Stimulated activated naive CD8-positive, alpha-beta T cell treated with anti-CD3 and anti-CD28 coated beads, Interleukin-15, Interleukin-2, amounts not matched to agents 100 U/mL and 50 U/mL, for 24 hours (primary cell): ENCODE data around the gene CDH12.
"Not testable (repeated sequence)": the region's sequence is repeated elsewhere in the genome, so short reads cannot be mapped to it uniquely, and the experiment has no call there.

Experiments used
- ATAC-seq: fragments of 150-1000 bp; cut with Tn5 transposase; one replicate; pipeline ENCODE4 v1.10.0; 2021
- DNase-seq: peaks from one replicate; pipeline ENCODE4 v3.0.0; 2021

Gene CDH12

DNA sequence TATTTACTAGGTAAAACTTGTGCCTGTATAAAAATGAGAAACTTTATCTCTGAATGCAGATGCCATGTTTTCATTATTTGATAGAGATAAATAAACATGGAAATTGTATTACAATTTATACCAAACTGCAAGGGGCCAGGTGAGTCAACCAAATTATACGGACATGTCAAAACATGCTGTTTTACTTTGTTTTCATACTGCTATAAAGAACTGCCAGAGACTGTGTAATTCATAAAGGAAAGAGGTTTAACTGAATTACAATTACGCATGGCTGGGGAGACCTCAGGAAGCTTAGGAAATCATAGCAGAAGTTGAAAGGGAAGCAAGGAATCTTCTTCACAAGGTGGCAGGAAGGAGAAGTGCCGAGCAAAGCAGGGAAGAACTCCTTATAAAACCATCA is 840.3 kb downstream of the CDH12 start:
- not testable (repeated sequence) for ATAC-seq, DNase-seq

DNA sequence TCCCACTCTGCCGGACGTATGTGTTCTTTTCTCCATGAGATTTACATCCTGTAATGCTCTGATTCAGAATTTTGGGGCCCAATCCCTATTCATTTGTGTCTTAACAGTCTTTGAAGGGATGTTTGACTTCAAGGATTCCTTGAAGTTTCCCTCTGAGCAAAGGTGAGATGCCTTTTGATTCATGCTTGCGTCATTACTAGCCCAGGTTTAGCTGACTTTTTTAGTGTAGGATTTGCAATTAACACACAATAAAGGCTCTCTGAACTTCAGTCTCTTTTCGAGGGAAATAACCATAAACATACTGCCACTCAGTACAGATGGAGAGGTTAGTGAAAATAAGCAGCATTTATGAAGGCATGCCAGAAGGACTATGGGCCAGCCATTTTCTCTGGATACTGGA is 842.3 kb downstream of the CDH12 start:
- DNase-seq, ATAC-seq: not testable (repeated sequence)

- ATAC-seq, DNase-seq: not testable (repeated sequence)
Measured at GRCh38 chr5:22001097-22001496, 852.0 kb downstream of the CDH12 start.

DNA sequence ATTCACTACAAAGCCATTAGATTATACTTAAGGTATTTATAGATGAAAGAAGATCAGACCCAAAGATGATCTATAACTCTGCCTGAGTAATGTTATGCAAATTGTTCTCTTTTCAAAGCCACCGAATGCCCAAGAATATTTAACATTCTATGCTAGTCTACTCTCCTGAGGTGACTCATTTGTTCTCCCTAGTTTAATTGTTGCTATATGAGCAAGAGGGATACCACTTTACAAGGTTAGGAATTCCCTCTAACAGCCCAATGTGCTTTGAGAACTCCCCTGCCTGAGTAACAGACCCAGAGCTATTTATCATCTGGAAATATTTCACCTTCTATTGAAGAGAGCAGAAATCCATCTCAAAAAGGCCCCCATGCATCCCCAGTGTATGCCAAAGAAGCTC is 867.3 kb downstream of the CDH12 start:
- DNase-seq, ATAC-seq: not testable (repeated sequence)

DNA sequence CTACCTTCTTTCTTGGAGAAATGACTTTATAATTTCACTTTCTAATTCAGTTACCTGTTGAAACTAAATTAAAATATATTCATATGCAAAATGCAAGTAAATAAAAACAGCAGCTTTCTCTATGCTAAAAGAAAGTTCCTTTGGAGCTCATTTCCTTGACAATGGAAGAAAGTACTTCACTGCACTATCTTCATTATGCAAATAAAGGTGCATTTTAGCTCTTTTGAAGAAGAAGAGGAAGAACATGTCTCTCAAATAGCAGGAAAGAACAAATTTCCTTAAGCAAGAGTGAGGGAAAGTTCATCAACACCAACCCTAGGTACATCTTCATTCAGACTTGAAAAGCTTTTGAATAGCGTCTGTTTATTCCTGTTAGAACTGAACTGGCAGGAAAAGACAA is 901.6 kb downstream of the CDH12 start:
- DNase-seq, ATAC-seq: not testable (repeated sequence)

DNA sequence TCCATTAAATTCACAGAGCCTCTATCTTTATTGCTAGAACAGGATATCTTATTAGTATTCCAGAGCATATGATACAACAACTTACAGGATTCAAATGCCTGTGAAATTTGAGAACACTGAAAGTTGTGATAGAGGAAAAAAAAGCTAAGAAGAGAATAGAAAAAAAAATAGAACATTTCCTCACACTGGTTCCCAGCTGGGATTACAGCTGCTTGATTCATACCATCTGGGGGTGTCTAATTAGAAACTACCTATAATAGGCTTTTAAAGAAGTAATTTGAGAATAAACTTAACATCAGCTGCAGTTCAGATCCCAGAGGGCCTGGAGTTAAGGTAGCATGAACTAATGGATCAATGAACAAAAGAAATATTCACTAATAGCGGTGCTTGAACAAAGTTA is 922.0 kb downstream of the CDH12 start:
- ATAC-seq (no peak), DNase-seq (no peak)

GRCh38 chr5:21919414-21920022 is 933.6 kb downstream of the CDH12 start:
- DNase-seq: no peak
- ATAC-seq: no peak

GRCh38 chr5:21918451-21918850 is 934.7 kb downstream of the CDH12 start:
- no peak for DNase-seq
- ATAC-seq: no peak

DNA sequence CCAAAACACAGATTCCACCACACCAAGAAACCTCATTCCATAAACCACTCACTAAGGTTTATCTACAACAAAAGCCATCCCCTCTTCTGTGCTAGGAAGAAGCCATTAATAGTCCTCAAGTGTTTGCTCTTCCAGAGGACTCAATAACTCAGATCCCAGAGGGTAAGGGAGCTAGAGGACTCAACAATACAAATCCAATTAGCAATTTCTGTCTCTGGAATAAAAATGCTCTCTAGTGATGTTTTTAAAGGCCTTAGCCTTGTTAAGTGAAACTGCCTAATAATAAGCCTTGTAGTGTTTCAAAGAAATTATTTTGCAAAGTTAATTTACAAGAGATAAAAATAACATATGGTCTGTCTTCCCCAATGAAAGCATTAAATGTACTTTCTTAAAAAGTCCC is 942.4 kb downstream of the CDH12 start:
- ATAC-seq: no peak
- no peak for DNase-seq

DNA sequence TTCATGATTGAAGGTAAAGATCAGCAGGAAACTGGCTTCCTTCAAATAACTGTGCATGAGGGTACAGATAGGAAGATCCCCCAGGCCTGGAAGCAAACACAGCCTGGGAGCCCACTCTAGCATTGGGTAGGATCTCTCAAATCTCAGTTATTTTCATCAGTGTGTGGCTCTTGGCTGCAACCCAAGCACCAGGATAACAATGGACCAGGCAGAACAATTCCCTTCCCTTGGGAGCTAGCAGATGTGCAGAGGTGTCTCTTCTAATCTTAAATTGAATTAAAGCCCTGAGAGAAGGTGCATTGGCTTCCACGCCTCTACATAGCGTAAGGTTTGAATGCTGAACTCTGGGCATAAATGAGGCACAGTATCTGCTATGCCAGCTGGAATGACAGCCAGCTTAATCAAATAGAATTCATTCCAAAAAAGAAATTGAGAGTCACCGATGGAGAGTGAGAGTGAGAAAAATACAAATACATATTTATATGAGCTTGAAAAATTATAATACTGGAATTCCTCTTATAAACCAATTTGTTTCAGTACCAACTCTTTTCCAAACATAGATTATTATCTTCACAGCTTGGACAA is 957.3 kb downstream of the CDH12 start:
- DNase-seq: no peak
- no peak for ATAC-seq

GRCh38 chr5:21893161-21893560 is 960.0 kb downstream of the CDH12 start:
- ATAC-seq: no peak
- no peak for DNase-seq

GRCh38 chr5:21889581-21889980 is 963.6 kb downstream of the CDH12 start:
- no peak for ATAC-seq
- DNase-seq: no peak

- ATAC-seq (no peak), DNase-seq (no peak)
Measured at GRCh38 chr5:21882074-21882745, 970.9 kb downstream of the CDH12 start.

DNA sequence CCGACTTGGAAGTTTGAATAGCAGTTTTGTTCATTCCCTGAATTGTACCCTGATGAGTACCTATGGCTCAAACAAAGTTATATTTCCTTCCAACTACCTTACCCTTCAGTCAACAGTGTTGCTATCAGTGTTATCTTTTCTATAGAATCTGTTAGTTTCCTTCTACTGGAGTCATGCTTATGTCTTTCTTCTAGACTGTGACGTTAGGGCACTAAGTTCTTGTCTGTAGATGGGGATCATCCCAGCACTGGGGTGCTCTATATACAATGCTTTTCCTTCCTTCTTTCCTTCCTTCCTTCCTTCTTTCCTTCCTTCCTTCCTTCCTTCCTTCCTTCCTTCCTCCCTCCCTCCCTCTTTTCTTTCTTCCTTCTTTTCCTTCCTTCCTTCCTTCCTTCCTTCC is 973.0 kb downstream of the CDH12 start:
- DNase-seq (no peak), ATAC-seq (no peak)

DNA sequence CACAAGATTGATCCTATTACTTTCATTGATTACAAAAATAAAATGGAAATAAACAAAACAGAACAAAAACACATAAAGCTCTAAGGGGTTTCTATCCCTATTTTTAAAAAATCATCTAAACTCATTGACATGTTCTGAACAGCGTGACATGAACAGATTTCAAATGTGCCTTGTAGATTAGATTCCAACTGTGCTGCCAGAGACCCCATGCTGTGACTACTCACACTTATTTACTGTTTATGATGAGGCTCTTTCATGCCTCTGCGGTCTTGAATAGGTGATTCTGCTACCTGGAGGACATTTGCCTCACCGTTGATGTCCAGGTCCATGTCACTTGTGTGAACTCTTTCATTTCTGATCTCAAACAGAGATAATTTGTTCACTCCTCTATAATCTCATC is 990.2 kb downstream of the CDH12 start:
- no peak for DNase-seq
- no peak for ATAC-seq

DNA sequence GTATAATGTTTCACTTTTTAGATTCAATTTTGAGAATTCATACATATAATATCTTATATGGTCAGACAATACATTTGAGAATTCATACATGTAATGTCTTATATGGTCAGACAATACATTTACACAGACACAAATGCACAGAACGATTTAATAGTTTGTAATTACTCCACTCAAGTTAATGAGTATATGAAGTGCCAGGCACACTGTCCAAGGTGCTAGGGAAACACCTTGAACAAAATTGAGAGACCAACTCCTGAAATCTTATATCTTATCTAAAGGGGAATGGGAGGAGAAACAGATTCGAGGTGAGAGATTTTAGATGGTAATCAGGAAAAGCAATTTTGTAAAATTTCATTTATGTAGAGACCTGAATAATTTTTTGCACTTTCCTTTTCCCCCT is 994.7 kb downstream of the CDH12 start:
- DNase-seq (no peak), ATAC-seq (no peak)

- DNase-seq: no peak
- ATAC-seq: no peak
Measured at GRCh38 chr5:21856987-21857386, 996.2 kb downstream of the CDH12 start.

GRCh38 chr5:21847300-21847699 is 1005.8 kb downstream of the CDH12 start:
- no peak for DNase-seq
- no peak for ATAC-seq

DNA sequence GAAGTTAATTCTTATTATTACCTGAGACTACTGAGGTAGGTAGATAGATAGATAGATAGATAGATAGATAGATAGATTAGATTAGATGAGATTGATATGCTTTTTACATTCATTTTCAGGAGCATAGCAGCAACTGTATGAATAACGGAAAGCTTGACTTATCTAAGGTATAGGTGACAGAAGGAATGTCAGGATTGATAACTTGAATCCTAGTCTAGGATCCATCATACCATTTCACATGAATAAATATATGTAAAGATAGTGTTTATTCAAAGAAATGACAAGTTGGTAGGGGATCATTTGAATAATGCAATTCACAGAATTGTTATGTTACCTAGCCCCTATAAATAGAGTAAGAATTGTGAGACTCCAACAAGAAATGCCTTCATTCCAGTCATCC is 1008.2 kb downstream of the CDH12 start:
- ATAC-seq: no peak

GRCh38 chr5:21834863-21835262 is 1018.3 kb downstream of the CDH12 start:
- DNase-seq (no peak), ATAC-seq (no peak)

More for the DNA sequence above, 1008.2 kb downstream of the CDH12 start:
- no peak for DNase-seq

DNA sequence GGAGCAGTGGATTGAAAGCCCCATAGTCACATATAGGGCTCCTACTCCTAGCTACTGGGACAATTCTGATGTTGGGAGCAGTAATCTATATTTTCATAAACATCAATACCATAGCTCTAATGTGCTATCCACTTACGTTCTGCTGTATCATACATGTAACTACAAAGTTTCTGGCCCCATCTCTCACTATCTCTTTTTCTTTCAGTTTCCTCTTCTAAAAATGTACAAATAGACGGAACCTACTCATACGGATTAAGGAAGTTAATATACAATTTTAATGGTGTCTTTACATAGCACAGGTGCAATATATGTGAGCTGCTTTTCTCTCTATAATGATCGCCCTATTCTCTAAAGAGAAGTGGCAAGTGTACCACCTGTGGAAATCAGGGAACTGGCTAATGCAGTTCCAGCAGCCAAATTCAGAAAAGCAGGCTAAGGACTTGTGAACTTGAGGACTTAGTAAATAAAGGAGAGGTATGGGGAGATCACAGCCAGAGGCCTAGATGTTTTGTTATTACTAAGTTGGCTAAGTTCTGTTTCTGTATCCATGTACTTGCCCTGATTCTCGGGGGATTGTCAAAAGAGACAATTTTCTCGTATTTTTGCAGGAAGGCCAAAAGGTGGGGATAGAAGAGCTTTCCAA is 1021.9 kb downstream of the CDH12 start:
- ATAC-seq (no peak), DNase-seq (no peak)

DNA sequence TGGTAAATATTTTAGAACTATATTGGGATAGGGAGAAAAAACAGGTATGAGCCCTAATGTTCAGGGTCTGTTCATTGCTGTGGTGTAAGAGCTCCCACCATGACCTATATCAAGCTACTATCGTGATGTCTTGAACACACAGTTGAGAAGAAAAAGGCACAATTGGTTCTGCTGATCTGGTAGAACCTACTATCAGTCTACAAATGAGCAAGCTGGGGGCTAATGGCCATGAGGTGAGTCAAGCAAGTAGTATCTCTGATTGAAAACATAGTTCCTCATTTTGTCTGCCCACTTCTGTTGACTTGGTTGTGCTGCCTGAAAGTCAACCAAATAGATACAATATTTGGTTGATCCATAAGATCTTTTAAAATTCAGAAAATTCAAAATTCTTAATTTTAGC is 1026.3 kb downstream of the CDH12 start:
- ATAC-seq (no peak), DNase-seq (no peak)

GRCh38 chr5:21823588-21823987 is 1029.6 kb downstream of the CDH12 start:
- no peak for DNase-seq
- ATAC-seq: no peak
